ENCODE results near the gene PARPBP. TPM values are rescaled to one million over a fixed set of nuclear protein-coding genes. Genes with fewer than 3 reads are reported as not detected.
"Not testable (repeated sequence)": the region's sequence is repeated elsewhere in the genome, so short reads cannot be mapped to it uniquely, and the experiment has no call there.

The PARPBP gene, protein sequence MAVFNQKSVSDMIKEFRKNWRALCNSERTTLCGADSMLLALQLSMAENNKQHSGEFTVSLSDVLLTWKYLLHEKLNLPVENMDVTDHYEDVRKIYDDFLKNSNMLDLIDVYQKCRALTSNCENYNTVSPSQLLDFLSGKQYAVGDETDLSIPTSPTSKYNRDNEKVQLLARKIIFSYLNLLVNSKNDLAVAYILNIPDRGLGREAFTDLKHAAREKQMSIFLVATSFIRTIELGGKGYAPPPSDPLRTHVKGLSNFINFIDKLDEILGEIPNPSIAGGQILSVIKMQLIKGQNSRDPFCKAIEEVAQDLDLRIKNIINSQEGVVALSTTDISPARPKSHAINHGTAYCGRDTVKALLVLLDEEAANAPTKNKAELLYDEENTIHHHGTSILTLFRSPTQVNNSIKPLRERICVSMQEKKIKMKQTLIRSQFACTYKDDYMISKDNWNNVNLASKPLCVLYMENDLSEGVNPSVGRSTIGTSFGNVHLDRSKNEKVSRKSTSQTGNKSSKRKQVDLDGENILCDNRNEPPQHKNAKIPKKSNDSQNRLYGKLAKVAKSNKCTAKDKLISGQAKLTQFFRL
- 10 to 100 TPM in 1 of 3 donors, 1 to 10 TPM in 2; 2.3 to 10.1 (median 2.5) TPM for polyA plus RNA-seq

DNA sequence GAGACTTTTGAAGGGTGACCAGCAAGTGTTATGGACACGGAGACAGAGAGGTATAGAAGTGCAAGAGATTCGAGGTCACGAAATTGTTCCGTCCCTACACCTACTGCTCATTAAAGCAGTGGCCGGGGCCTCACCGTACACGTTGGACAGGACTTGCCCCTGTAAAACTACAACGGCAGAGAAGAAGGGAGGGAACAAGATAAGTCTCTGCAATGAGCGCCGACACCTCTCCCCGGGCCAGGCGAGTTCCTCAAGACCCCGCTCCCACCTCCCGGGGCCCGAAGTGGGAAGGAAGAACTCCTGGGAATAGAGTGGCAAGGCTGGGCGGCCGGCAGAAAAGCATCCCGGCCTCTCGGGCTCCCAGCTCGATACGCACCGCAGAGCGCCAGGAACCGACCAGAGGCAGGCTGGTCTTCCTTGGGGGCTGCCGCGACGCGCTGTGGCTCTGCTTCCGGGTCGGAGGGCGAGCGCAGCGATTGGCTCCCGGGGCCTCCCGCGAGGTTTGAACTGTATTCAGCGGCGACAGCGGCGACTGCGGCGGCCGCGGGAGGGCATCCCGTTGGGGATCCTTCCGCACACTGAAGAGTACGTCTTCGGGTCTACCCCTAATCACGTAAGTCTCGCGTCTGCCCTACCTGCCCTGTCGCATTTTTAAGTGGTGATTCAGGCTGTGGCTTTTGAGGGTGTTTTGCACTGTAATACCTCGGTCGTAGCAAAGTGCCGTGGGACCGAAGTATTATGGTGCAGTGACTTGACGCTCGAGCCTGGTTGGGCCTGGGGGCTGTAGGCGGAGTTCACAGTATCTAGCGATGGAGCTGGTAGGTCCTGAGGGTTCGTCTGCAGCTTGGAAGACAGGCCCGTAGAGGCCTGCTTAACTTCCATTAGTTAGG is at the start of gene PARPBP, which contains the start of gene NUP37:
Gene PARPBP, plus strand, starts transcription at position 510 of the 890 bp plus-strand sequence. CDS start 3,706 bp downstream, outside the sequence.
Gene NUP37, minus strand, starts transcription at position 441 of the 890 bp plus-strand sequence. CDS start 1,596 bp downstream, outside the sequence.
- peaks cover 5 to 19% (median 17%) of the 10 kb centered on the region in 3 donors for H3K36me3 Mint-ChIP-seq
- peak; percentile 92 to 93 (median 93) for DNase-seq
- peak within 1 kb of the TSS; percentile 91 to 97 (median 93) for H3K27ac Mint-ChIP-seq
- peaks cover 0 to 10% (median 2%) of the 10 kb centered on the region in 3 donors for H3K27me3 Mint-ChIP-seq (ENCODE audit: low read depth in 3 of 3)
- H3K9me3 Mint-ChIP-seq: no peaks in the 10 kb centered on the region
- H3K4me1 Mint-ChIP-seq: peaks cover 18 to 30% of the 10 kb centered on the region in 2 donors
- peak within 1 kb of the TSS; percentile 92 to 96 (median 93) for H3K4me3 Mint-ChIP-seq

DNA sequence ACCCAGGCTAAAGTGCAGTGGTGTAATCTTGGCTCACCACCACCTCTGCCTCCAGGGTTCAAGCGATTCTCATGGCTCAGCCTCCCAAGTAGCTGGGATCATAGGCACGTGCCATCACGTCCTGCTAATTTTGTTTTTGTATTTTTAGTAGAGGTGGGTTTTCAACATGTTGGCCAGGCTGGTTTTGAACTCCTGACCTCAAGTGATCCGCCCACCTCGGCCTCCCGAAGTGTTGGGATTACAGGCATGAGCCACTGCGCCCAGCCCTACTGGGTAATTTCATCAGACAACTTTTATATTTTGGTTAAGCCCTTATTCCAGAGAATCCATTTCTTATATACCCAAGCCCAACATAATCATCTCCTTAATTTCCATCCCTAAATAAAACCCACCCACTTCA is 47.9 kb upstream of the PARPBP start:
- not testable (repeated sequence) for H3K4me3 Mint-ChIP-seq; H3K4me1 Mint-ChIP-seq; H3K9me3 Mint-ChIP-seq; H3K27me3 Mint-ChIP-seq (ENCODE audit: low read depth in 3 of 3); DNase-seq; H3K27ac Mint-ChIP-seq
- peaks cover 14 to 22% (median 15%) of the 10 kb centered on the region in 3 donors for H3K36me3 Mint-ChIP-seq

DNA sequence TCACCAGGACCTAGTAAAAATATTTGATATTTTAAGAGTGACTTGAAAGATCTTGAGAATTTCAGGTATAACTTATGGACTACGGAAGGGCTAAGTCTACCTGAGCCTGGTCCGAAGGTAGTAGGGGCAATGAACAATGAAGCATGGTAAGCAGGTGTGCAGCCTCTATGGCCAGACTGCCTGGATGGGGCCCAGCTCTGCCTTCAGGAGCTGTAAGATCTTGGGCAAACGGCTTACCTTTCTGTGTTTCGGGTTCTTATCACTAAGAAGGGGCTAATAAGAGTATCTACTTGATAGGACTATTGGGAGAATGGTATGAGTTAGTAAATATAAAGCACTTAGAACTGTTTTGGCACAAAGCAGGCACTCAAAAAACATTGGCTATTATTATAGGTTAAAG is 39.1 kb upstream of the PARPBP start:
- Mint-ChIP-seq H3K27me3 (ENCODE audit: low read depth in 3 of 3) (no peaks in the 10 kb centered on the region), H3K4me3 (no peak overlapping the region), H3K27ac (no peak overlapping the region), H3K4me1 (no peaks in the 10 kb centered on the region), H3K9me3 (no peaks in the 10 kb centered on the region), H3K36me3 (peaks cover 25 to 58% (median 40%) of the 10 kb centered on the region in 3 donors)
- DNase-seq: no peak

DNA sequence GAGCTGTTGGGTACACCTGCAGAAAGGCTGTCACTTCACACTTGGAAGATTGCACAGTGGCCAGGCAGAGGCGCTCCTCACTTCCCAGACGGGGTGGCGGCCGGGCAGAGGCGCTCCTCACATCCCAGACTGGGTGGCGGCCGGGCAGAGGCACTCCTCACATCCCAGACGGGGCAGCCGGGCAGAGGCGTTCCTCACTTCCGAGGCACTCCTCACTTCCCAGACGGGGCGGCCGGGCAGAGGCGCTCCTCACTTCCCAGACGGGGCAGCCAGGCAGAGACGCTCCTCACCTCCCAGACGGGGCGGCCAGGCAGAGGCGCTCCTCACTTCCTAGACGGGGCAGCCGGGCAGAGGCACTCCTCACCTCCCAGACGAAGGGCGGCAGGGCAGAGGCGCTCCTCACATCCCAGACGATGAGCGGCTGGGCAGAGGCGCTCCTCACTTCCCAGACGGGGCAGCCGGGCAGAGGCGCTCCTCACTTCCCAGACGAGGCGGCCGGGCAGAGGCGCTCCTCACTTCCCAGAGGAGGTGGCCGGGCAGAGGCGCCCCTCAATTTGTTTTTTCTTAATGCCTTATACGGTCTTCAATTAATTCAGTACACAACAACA is 30.7 kb upstream of the PARPBP start:
- peaks cover 13 to 21% (median 15%) of the 10 kb centered on the region in 3 donors for H3K36me3 Mint-ChIP-seq
- not testable (repeated sequence) for H3K4me3 Mint-ChIP-seq; H3K4me1 Mint-ChIP-seq; H3K27ac Mint-ChIP-seq; H3K9me3 Mint-ChIP-seq; DNase-seq; H3K27me3 Mint-ChIP-seq (ENCODE audit: low read depth in 3 of 3)

DNA sequence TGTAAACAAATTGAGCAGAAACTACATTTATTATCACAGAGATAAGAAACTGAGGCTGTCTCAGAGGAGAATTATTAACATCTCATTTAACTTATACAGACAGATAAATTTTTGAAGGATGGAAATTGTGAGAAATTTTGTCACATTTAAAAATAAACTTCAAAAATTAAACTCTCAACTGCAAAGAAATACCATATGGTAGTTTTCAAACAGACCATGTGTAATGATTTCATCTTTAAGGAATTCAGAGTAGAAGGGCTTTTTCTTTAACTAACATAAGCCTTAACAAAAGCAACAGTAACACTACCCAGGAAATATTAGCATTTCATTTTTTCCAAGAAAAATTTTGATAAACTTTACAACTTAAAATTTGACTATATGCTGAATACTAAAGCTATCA is 26.7 kb upstream of the PARPBP start:
- peaks cover 0 to 2% (median 0%) of the 10 kb centered on the region in 3 donors for H3K27me3 Mint-ChIP-seq (ENCODE audit: low read depth in 3 of 3)
- H3K27ac Mint-ChIP-seq: no peak overlapping the region
- H3K9me3 Mint-ChIP-seq: no peaks in the 10 kb centered on the region
- H3K36me3 Mint-ChIP-seq: peaks cover 10 to 18% (median 12%) of the 10 kb centered on the region in 3 donors
- H3K4me1 Mint-ChIP-seq: no peaks in the 10 kb centered on the region
- H3K4me3 Mint-ChIP-seq: no peak overlapping the region
- DNase-seq: no peak

DNA sequence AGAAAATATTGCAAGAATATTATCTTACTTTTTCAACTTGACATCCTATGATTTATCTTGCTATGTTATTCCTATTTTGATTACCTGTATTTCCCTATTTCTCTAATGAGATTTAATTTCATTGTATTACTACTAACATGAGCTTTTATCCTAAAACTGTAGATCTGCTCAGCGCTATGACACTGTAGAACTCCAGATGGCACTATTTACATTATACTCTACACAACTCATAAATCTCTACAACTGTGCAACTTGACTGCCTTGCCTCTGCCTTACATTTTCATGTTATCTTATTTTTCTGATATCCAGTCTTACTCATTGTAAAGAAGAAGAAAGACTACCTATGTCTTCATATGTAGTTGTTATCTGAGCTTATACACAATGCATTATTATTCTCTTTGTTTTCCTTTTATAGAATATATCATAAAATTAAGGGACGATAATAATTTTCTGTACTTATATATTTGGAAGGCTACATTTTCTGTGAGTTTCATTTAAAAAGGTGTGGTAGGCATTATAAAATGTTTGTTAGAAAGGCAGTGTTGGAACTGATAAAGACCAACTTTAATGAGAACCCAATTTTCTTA is 24.2 kb upstream of the PARPBP start:
- H3K36me3 Mint-ChIP-seq: peaks cover 9 to 24% (median 14%) of the 10 kb centered on the region in 3 donors
- H3K9me3 Mint-ChIP-seq: no peaks in the 10 kb centered on the region
- H3K4me1 Mint-ChIP-seq: no peaks in the 10 kb centered on the region
- no peak overlapping the region for H3K27ac Mint-ChIP-seq
- peaks cover 0 to 2% (median 0%) of the 10 kb centered on the region in 3 donors for H3K27me3 Mint-ChIP-seq (ENCODE audit: low read depth in 3 of 3)
- no peak for DNase-seq
- H3K4me3 Mint-ChIP-seq: no peak overlapping the region

DNA sequence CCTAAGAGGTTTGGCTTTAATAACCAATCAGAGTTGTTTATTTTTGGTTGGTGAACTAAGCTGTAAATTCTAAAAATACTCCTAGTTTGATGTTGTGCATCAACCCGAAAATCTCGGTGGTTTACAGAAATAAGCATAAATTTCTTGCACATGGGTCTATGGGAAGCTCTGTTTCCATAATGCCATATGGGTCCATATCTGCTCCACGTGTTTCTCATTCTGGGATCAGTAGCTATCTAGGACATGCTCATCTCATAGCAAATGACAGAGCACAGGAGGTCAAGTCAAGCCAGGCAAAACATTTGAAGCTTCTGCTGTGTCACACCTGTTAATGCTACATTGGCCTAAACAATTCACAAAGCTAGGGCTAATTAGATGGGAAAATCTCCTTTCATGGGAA is 23.1 kb upstream of the PARPBP start:
- Mint-ChIP-seq H3K4me3 (no peak overlapping the region), H3K4me1 (no peaks in the 10 kb centered on the region), H3K9me3 (no peaks in the 10 kb centered on the region), H3K27ac (no peak overlapping the region), H3K27me3 (ENCODE audit: low read depth in 3 of 3) (peaks cover 0 to 4% (median 0%) of the 10 kb centered on the region in 3 donors), H3K36me3 (peaks cover 9 to 25% (median 14%) of the 10 kb centered on the region in 3 donors)
- DNase-seq: no peak

DNA sequence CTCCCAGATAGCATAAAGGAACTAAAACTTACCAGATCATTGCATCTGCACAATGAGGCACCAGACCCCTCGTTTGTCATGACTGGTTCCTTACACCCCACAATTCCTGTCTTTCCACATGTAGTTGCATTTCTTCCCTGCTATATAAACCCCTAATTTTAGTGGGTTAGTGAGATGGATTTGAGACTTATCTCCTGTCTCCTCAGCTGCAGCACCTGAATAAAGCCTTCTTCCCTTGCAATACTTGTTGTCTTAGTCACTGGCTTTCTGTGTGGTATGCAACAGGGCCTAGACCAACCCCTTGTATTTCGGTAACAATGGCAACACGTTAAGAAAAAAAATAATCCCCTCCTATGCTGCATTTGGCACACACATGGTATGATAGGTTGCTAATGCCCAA is 13.1 kb upstream of the PARPBP start:
- peaks cover 0 to 1% (median 0%) of the 10 kb centered on the region in 3 donors for H3K27me3 Mint-ChIP-seq (ENCODE audit: low read depth in 3 of 3)
- H3K4me1 Mint-ChIP-seq: peaks cover 5 to 12% of the 10 kb centered on the region in 2 donors
- DNase-seq: no peak
- H3K4me3 Mint-ChIP-seq: no peak overlapping the region
- no peak overlapping the region for H3K27ac Mint-ChIP-seq
- H3K36me3 Mint-ChIP-seq: peaks cover 40 to 81% (median 73%) of the 10 kb centered on the region in 3 donors
- peaks cover 0 to 2% (median 0%) of the 10 kb centered on the region in 6 donors for H3K9me3 Mint-ChIP-seq

DNA sequence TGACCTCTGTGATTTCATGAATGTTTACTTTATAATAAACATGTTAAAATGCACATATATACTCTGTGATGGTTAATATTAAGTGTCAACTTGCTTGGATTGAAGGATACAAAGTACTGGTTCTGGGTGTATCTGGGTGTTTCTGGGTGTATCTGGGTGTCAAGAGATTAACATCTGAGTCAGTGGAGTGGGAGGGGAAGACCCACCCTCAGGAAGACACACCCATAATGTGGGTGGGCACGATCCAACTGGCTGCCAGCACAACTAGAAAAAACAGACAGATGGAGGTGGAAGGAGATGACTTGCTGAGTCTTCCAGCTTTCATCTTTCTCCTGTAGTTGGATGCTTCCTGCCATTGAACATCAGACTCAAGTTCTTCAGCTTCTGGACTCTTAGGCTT is 12.0 kb upstream of the PARPBP start:
- Mint-ChIP-seq H3K36me3 (peaks cover 40 to 73% (median 73%) of the 10 kb centered on the region in 3 donors), H3K4me1 (peaks cover 5 to 12% of the 10 kb centered on the region in 2 donors), H3K4me3 (no peak overlapping the region), H3K9me3 (peaks cover 0 to 2% (median 0%) of the 10 kb centered on the region in 6 donors), H3K27me3 (ENCODE audit: low read depth in 3 of 3) (peaks cover 0 to 1% (median 0%) of the 10 kb centered on the region in 3 donors), H3K27ac (no peak overlapping the region)
- no peak for DNase-seq

DNA sequence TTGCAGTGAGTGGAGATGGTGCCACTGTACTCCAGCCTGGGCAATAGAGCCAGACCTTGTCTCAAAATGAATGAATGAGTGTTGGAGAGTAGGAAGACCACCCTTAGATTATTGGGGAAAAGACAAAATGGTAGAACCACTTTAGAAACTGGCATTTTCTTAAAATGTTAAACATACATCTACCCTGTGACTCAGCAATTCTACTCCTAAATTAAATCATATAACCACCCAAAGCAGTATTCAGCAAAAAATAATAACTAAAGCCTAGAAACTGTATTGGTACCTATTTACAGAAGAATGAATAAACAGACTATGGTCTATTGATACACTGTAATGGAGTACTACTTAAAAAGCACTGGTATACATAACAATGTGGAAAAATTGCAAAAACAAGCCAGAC is 9.2 kb upstream of the PARPBP start:
- Mint-ChIP-seq H3K27me3 (ENCODE audit: low read depth in 3 of 3) (peaks cover 0 to 2% (median 1%) of the 10 kb centered on the region in 3 donors), H3K27ac (no peak overlapping the region), H3K4me3 (no peak overlapping the region), H3K4me1 (peaks cover 5 to 12% of the 10 kb centered on the region in 2 donors), H3K36me3 (peaks cover 31 to 61% (median 56%) of the 10 kb centered on the region in 3 donors), H3K9me3 (peaks cover 0 to 2% (median 0%) of the 10 kb centered on the region in 6 donors)
- DNase-seq: no peak

DNA sequence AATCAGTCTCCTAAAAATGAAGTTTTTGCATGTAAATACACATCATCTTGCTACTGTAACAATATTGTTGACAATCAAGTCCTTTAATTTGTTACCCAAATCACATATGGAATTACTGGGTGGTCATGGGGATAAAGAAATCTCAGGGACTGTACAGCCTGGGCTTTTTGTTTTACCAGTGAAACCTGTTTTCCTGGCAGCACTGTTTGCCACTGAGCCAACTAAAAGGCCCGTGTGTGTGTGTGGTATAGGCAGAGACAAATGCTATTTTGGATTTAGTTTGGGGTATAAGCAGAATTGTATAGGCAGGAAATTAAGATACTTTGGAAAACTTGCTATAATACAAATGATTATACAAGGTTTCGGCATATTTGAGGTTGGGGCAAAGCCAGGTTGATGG is 5.8 kb upstream of the PARPBP start:
- peaks cover 10 to 40% (median 27%) of the 10 kb centered on the region in 3 donors for H3K36me3 Mint-ChIP-seq
- no peak for DNase-seq
- H3K27ac Mint-ChIP-seq: no peak overlapping the region
- H3K4me3 Mint-ChIP-seq: no peak overlapping the region
- peaks cover 0 to 2% (median 1%) of the 10 kb centered on the region in 3 donors for H3K27me3 Mint-ChIP-seq (ENCODE audit: low read depth in 3 of 3)
- peaks cover 6 to 10% of the 10 kb centered on the region in 2 donors for H3K4me1 Mint-ChIP-seq
- no peaks in the 10 kb centered on the region for H3K9me3 Mint-ChIP-seq

DNA sequence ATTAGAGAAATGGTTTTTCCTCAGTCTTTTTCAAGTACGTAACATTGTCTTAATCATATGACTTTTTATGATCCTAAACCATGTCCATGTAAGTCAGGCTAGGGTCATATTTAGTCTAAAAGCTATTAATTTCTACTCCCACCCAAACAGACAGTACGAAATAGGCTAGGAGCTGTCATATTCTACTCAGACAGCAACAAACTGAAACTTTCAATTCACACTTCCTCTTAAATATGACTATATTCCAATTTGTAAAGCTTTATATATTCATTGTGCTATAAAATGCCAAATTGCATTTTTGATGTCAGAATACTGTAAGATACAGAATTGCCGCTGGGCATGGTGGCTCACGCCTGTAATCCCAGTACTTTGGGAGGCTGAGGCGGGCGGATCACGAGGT is 3.6 kb upstream of the PARPBP start:
- Mint-ChIP-seq H3K27ac (no peak overlapping the region), H3K27me3 (ENCODE audit: low read depth in 3 of 3) (peaks cover 0 to 10% (median 2%) of the 10 kb centered on the region in 3 donors), H3K4me3 (no peak overlapping the region), H3K9me3 (no peaks in the 10 kb centered on the region), H3K4me1 (peaks cover 18 to 30% of the 10 kb centered on the region in 2 donors), H3K36me3 (peaks cover 5 to 20% (median 12%) of the 10 kb centered on the region in 3 donors)
- DNase-seq: no peak

Measured in immature natural killer cell (primary cell).